GM19351 (cell line): ENCODE measurements around the gene PRKG1.

ENCODE experiments used
- ATAC-seq: cut with Tn5 transposase; IDR thresholded peaks from one replicate; pipeline ENCODE4 v1.9.1; 2021; ENCODE audit warnings: mild to moderate bottlenecking, moderate library complexity; ENCODE audit not compliant: unreplicated experiment

The PRKG1 gene

DNA sequence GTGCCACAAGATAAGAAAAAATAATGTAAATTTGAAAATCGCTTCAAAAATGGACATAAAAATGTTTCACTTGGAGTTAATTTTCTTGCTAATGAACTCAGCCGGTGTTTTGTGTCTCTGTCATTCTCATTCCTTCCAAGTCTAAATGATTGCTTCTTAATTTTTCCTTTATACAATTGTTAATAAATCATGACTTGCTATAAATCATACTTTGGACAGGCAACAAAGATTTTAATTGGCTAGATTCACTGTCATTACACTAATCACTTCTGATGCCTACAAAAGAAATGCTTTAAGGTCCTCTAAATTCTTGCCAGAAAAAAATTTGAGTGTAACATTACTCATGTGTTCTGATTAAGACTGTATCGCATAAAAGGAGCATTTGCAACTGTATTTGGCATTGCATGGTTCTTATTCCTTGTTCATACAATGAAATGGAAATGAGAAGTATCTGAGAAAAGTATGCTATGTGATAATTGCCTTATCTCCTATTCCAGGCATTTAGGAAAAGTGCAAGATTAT lies 1000.3 kb downstream of the PRKG1 start:
- no peak for ATAC-seq

DNA sequence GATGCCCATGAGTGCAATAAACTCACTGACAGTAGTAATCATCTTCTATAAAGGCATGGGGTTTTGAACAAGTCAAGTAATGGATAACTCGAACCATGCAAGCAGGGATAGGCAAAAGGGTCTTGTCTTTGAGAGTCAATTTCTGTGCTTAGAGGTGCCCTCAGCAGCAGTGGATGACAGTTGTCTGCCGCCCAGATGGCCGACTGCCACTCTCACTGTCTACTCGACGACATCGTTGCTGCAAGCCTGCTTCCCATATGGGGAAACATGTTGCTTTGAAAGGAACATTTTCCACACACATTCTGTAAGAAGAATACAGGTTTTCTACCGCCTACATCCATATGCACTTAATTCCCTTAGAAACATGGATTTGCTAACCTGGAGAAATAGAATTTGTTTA lies 1003.5 kb downstream of the PRKG1 start:
- no peak for ATAC-seq

DNA sequence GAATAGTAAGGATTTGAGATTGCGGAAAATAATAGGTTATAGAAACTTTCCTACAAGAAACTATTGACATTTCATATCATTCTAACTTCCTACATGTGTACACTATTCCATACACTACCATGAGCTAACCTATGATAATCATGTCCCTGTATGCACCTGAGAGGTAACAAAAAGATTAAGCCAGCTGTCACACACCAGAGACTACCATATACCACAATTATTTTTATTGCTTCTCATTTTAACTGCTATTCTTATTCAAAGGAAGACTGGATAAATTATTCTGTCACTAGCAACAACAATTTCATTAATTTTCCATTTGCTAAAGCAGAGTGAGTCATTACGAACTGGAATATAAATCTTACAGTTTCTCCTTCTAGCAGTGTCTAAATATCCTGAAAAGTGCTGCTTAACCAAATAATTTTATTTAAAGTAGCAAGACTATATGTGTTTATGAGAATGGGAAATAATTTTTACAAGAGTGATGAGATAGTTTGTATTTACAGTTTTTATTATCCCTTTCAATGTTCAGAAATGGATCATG lies 1004.2 kb downstream of the PRKG1 start:
- ATAC-seq, result no peak

DNA sequence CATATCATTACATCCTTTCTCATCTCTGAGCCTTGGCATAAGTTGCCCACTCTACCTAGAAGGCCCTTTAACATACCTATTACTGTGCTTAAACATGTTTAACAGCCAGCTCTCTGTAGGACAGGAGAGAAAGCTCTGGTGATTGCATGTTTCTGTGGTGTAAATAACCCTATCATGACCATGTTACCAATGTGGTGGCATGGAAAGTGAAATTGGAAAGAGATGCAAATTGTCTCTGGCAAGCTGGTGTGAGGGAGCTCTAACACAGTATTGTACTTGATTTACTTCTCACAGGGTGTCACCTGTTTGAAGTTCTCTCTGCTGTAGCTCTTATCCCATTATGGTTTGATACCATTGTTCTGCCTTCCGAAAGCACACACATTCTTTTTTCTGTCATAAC lies 1008.0 kb downstream of the PRKG1 start:
- ATAC-seq, result peak; percentile 54

DNA sequence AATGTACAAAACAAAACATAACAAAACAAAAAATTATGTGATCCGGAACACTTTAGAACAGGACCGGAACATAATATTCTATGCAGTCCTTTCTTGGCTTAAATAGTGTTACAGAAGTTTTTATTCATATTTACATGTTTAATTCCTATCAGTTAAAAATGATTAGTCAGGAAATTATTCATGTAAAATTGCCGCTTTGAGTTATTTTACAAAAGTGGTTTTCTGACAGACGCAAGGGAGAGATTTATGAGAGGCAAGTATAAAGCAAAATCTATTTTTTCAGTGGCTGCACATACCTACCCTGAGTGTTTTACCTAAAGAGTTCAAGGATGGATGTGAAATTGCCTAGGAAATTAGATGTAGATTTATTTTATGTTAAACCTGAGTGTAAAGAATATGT lies 1009.1 kb downstream of the PRKG1 start:
- no peak for ATAC-seq

DNA sequence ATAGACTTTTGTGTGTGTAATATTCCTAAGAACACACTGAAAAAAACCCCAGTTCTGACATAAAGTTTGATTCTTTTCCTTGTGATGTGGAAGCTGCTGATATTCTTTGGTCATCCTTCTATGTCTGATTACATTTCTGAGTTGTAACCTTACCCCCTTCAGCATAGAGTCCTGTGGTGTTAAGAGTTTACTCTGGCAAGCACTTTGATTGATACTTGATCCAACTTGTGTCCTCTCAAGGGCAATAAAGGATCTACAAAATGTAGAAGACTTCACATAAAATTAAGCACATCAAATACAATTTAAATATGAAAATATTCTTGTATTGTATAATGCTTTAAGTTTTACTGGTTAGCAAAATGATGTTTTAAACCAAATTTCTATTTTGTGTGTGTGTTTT lies 1018.1 kb downstream of the PRKG1 start:
- no peak for ATAC-seq

DNA sequence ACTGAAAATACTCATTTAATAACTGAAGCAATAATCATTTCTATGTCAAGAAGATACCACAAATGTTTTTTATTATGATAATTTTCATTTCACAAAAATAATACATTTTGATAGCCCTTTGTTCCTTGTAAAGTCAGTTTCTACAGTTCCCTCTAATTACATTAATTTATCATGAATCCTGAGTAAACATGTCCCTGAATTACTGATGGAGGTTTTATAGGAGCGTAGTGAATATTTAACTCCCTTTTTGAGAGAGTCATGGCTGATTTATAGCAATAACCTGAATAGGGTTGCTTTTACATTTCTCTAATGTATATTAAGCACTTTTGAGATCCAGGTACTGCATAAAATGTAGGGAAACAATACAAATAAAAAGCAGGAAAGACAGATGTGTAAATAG lies 1023.8 kb downstream of the PRKG1 start:
- no peak for ATAC-seq

DNA sequence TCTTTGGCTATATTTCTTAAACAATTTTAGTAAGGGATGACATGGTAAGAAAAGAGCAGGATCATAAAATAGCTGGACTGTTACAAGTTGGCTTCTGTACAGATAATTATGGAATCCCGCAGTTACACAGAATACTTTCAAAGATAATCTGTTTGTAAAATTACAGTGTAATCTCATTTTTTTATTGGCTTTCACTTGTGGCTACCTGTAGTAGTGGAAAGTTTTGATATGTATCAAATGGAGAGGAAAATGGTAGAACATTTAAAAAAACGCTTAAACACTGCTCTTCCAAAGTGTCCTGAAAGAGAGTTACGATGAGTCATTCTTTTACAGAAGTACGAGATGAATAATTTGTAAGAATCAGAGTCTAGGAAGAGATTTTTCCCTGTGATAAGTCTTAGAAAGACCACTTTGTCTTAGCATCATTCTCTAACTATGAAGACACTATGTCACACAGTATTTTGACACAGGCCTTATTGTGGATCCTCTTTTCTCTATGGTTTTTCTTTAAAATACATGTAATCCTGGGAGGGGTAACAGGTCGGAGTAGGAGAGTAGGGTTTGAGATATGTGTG lies 1024.8 kb downstream of the PRKG1 start:
- ATAC-seq, result no peak

DNA sequence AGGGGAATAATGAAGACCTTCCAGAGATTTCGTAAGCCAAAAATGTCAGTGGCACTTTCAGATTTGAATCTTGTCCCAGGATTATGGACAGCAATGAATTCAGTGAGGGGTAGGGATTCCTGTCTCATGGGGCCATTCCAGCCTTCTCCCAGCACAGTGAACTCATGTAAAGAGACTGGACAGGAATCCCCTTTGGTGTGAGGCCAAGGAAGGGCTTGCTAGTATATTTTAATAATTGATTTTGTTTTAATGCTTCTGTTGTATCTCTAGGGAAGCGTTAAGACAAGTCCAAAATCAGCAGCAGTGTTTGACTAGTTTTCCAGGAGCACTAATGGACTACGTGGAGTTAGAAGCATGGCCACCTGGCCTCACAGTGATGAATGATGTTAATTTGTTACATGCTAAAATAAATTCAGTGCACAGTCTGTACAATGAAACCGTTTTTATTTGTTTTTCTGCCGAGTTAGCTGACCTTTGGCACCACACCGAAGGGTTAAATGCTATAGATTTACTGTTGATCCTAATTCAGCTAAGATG lies 1025.8 kb downstream of the PRKG1 start:
- no peak for ATAC-seq

DNA sequence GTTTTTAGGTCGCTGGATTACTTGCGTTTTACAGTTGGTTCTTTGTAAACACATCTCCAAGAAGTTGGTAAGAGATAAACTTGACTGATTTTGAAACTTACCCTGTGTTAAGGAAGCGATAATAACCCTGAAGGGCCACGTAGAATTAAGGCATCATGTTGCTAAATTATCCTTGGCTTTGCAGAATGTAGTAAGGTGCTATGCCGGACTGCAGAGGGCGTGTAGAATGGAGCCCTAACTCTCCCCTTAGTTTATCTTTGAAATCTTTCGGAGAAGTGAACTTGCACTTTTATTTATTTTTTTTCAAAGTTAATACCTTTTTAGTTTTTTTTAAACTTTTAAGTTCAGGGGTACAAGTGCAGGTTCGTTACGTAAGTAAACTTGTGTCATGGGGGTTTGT lies 1031.0 kb downstream of the PRKG1 start:
- ATAC-seq, result no peak

DNA sequence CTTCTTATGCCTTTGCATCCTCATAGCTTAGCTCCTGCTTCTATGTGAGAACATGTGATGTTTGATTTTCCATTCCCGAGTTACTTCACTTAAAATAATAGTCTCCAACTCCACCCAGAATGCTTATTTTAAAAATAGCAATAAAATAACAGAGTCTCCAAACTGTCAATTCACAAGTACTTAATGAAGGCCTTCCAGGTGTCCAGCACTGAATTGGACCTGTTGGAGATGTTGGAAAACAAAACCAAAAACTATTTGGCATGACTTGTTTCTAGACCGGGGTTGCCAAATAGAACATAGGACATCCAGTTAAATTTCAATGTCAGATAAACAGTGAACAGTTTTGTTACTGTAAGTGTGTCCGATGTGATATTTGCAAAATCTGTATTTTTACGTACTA lies 1031.7 kb downstream of the PRKG1 start:
- no peak for ATAC-seq

DNA sequence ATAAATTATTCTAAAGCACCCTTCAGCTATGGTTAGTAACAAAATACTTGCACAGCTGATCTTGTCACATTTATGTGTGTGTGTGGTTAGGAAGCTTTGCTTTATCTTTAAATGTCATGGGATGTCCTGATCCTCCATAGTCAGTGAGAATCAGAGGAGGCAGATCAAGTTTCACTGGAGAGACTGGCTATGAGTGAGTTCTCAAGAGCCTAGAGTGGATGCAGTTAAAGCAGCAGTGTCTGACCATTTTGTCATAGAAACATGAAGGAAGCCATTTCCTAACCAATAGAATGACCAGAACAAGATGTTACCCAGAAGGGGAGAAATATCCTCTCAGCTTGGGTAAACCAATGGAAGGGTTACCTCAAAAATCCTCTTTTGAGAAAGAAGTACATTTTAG lies 1032.6 kb downstream of the PRKG1 start:
- ATAC-seq, result no peak

DNA sequence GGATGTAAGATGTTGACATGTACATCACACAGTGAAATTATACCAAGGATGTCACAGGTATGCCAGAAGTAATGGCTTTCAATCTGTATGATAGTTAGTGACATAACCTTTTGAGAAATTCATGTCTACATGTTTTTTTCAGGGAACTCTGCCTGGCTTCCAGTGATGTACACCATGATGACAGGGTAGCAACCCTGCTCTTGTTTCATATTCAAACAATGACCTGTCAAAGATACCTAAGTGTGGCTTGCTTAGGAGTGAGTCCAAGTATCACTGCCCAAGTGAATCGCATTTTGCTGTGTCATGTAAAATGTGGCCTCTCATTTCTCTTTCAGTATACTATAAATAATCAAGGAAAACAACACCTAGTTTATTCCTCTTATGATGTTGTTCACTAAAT lies 1033.9 kb downstream of the PRKG1 start:
- ATAC-seq, result no peak

DNA sequence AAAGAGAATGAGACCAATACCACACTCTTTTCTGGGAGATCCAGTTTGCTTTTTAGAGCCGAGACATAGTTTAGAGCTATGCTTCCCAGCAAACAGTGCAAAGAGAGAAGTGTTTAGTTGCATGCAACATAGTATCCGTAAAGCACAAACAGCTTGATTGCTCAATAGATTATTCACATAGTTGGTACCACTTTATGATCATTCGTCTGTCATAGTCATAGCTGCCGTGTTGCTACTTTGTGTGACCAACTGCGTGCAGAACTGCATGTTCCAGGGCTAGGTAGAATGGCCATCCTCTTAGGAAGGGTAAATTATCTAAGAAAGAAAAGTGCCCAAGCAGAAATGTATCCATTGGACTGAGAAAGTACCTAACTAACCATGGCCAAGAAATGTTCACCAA lies 1036.3 kb downstream of the PRKG1 start:
- ATAC-seq, result no peak

DNA sequence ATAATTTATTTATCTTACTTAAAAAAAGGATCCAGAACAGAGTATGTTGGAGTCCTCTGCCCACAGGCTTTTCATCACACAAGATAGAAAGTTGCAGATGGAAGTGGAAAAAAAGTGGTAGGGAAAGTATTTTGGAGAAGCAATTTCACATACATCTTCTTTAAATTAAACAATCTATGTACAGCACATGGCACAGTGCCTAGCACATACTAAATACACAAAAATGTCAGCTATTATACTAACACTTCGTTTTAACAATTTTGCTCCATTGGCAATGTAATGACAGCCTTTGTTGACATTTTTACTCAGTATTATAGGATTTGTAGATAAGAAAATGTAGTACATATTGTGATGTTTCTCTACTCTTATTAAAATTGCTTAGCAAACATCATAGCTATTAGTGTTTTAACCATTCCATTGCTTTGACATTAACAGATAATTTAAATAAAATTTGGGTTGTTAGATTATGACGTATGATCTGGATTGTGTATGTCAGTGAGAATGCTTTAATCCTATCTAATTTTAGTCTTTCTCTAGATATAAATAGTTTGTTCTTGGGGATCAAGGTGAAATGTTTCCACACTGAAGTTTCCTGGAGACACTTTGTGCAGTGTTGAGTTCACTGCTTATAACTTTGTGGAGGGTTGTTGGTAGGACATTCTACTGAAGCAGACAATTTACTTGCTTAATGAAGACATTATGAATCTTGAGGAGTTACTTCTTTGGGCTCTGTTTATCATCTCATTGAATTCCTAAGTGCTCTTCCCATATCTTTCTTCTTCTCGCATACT lies 1037.0 kb downstream of the PRKG1 start:
- no peak for ATAC-seq

DNA sequence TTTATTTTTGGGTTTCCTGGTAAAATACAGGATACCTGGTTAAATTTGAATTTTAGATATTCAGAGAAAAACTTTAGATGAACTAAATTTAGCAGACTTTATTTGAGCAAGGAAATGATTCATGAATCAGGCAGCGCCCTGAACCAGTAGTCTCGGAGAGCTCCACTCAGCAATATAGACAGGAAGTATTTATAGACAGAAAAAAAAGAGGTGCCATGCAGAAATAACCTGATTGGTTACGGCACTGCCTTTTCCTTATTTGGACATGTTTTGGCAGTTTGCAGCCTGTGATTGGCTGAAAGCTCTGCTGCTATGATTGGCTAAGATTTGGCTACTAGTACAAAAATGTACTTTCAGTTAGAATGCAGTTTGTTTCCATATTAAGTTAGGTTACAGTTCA lies 1041.5 kb downstream of the PRKG1 start:
- no peak for ATAC-seq

DNA sequence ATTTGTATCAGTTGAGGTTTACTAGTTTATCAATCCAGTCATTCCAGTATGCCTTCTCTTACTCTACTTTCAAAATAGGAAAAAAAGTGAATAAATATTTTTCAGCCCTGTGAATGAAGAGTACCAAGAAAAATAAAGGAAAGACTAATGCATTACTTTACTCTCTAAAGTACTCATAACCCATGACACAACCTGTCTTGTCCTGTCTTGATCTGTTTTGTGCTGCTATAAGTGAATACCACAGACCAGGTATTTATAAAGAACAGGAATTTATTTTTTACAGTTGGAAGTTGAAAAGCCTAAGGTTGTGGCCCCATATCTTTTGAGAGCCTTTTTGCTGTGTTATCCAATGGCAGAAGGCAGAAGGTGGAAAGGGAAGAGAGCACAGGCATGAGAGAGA lies 1045.2 kb downstream of the PRKG1 start:
- no peak for ATAC-seq

DNA sequence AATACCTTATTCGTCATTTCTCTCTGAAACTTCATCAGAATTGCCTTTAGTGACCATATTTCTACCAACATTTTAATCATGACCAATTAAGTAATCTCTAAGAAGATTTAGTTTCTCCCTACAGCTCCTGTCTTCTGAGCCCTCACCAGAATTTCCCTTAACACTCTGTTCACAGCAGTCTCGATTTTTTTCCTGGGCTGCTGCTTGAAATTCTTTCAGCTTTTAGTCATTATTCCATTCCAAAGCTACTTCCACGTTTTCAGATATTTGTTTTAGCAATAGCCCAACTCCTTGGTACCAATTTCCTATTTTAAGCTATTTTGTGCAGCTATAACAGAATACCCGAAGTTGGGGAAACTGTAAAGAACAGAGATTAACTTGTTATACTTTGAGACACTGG lies 1047.4 kb downstream of the PRKG1 start:
- ATAC-seq, result no peak

DNA sequence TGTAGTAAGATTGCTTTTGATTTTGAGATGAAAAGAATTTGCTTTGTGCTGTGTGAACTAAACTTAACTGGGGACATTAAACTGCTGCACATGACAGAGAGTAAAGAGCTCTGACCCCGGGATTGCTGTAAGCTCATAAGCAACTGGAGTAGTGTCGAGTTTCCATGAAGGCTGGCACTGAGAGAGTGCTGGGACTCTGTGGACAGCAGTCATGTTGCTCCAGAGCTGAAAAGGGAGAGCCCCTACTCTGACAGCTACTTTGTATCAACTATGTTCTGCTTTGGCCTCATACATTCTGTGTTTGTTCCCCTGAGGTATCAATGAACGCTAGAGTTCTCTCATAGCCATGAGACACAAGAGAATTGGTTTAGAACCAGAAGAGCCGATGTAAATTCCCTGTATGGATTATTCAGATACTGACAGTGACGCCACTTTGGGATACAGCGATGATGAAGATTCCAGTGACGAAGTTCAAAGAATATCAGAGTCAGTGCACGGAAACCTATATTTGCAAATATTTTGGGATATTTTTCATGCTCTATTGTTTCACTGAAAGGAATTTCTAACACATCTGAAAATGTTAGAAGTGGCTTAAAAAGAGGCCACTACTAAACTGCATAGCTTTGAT lies 1053.9 kb downstream of the PRKG1 start:
- ATAC-seq, result no peak

DNA sequence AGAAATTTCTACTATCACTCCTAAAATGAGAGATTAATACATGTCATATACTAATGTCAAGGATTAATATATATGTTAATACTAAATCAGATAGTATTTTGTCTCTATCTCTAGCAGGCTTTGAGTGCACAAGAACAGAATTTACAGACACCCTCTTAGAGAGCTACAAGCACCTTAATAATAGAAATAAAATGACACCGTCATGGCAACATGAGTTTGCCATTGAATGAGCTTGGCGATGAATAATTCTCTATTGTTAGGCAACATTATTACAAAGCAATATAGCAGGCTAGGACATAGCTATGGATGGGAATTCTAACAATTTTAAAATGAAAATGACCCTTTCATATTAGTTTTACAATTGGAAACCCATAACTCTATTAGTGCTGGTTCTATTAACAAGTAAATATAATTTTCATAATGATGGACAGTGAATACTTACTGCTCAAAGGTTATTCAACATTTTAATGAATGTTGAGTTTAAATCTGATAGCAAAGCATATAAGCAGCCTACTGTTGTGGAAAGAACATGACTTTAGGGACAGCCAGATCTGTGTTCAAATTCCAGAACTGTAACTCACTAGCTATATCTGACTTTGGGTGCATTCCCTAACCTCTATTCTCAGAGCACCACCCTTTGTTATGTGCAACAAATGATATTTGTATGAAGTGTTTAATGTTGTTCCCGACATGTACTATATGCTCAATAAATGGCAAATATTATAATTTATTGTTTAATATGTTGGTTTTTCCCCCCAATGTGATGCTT lies 1055.3 kb downstream of the PRKG1 start:
- no peak for ATAC-seq

DNA sequence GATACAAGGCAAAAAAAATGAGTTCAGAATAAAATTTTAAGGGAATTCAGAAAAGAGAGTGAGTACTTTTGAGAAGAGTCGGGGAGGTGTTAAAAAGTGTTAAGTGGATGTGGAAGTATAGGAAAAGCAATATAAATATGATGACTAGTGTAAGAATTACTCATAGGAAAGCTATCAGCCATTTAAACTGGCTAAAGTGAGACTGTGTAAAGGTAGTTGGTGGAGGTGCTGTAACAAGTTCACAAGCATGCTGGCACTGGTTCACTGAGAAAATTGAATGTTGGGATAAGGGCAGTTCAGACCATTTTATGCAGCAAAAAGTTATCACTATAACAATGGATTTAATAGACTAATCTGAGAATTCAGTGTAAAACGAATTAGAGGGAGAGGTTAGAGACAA lies 1060.8 kb downstream of the PRKG1 start:
- no peak for ATAC-seq
